ENCODE measurements around the gene RBMS3.

DNA sequence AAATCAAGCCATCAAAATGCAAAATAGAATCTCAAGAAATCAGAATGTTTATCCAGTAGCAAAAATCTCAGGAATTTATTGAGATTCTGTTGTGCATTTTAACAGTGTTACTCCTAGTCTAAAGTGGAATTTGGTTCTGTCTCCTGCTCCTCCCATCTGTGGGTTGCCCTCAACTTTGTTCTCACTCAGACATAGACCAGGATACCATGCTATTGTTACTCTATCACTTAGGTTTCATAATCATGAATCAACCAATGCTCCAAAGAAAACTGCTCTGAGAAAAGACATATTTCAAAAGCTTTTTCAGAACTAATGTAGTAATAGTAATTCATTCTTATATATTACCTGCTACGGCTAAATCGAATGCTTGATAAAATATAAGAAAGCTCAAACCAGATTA is 274.7 kb downstream of the RBMS3 start:
- TF ChIP-seq CTCF (IDR thresholded peaks at IDR 0.05), result no peak
- TF ChIP-seq POLR2A (IDR thresholded peaks at IDR 0.05), result no peak
